NCI-H446 treated with DMSO at 0.1 percent for 48 hours (cell line): ENCODE results near the gene MTTP.

Source experiments
- DNase-seq: peaks from one replicate; lab custom pipeline; 2025; lab: John Stamatoyannopoulos, UW

Gene MTTP

GRCh38 chr4:99642725-99643489, 68.3 kb downstream of the MTTP start:
- DNase-seq = no peak

DNA sequence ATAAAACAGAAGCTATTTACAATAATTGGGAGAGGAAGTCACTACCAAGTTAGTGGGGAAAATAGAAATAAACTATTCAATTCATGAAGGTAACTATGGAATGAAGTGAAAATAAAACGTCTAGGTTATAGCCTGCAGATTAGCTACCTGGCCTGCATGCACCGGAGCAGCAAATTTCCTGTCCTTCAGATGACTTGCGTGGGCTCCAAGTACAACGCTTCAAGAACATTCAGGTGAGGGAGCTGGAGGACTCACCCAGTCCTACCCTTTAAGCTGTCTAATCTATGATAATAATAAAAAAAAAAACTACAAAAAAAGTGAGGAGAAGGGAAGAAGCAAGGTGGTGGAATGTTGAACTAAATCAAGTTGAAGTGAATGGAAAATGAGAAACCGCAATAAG, 69.8 kb downstream of the MTTP start:
- no peak for DNase-seq

- no peak for DNase-seq
Measured at GRCh38 chr4:99645036-99645435, 70.4 kb downstream of the MTTP start.

- DNase-seq = no peak
Measured at GRCh38 chr4:99645638-99646037, 71.0 kb downstream of the MTTP start.

GRCh38 chr4:99647071-99647470, 72.4 kb downstream of the MTTP start:
- DNase-seq = no peak

DNA sequence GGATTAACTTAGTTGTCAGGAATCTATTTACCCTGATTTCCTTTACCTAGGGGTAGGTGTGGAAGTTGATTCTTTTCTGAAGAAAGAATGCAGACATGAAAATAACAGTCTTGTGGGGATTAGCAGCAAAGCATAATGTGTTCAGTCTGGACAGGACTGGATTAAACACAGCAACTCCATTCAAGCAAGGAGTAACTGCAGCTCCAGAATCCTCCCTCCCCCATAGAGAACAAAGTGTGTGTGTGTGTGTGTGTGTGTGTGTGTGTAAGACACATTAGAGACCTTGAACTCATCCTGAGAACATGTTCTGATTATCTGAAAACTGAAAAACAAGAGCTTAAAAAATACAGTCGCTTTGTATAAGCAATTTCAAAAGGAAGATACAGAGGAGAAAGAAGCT, 73.7 kb downstream of the MTTP start:
- DNase-seq = no peak

GRCh38 chr4:99649208-99649607, 74.6 kb downstream of the MTTP start:
- no peak for DNase-seq

DNA sequence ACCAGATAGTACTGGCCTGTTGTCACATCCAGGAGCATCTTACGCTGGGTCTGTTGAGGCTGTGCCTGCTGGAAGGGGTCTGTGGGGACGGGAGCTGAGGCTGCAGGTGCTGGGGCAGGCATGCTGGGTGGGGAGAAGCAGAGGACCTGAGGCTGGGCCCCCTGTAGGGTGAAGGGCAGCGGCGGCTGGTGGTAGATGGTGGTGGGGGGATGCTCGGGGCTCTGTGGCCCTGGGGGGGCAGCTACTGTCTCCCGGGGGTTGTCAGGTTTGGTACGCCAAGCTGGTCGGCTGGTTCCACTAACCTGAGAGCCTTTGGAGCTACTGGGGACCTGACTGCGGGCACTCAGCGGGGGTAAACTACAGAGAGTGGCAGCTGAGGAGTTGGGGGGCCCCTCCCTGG, 75.2 kb downstream of the MTTP start:
- DNase-seq = no peak

GRCh38 chr4:99651016-99651769, 76.6 kb downstream of the MTTP start:
- no peak for DNase-seq

GRCh38 chr4:99651811-99652485, 77.3 kb downstream of the MTTP start:
- no peak for DNase-seq

DNA sequence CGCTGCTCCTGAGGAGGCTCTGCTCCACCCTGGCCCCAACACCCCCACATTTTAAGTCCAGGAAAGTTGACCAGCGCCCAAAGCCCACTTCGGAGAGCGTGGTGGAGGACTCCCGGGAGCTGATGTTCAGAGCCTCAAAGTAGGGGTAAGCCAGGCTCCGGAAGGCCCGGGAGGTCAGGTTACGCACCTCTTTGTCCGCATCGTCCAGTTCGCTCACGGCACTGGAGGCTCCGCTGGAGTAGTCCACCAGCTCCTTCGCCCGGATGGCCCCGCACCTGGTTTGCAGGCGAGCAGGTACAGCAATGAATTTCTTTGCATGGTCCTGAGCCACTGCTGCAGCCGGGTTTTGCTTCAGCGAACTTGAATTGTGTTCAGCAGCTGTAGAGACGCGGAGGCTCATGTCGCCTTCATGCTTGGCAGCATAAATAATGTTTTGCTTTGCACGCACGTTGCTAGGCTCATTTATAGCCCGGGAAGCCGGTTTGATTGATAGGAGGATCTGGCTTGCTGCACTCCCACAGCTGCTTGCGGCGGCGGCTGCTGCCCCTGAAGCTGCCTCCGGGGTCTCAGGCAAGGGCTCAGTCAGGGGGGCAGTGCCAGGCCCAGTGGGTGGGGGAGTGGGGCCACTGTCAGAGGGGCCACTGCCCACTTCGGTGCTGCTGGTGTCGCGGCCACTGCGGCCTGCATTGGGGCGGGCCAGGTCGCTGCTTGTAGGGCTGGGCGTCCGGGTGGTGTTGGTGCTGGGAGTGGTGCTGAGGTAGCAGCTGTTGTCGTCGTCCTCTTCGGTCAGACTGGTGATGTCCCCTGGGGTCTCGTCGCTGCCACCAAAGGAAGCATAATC, 78.2 kb downstream of the MTTP start:
- no peak for DNase-seq

DNA sequence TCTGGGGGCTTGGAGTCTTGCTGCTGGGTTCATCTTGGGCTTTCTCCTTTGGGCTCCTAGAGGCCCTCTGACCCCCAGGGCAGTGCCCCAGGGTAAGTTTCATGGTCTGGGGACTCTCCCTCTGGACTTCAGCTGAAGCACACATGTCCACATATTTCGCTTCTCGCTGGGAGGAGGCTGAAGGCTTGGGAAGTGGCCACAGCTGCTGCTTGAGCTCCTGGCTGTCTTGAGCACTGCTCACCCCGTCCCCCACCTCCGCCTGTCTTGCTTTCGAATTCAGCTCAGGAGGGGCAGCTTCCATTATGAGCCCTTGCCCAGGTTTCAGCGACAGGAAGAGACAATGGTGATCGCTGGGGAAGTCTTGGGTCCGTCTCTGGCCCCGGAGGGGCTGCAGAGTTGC, 79.3 kb downstream of the MTTP start:
- no peak for DNase-seq

GRCh38 chr4:99654361-99654761, 79.7 kb downstream of the MTTP start:
- no peak for DNase-seq

DNA sequence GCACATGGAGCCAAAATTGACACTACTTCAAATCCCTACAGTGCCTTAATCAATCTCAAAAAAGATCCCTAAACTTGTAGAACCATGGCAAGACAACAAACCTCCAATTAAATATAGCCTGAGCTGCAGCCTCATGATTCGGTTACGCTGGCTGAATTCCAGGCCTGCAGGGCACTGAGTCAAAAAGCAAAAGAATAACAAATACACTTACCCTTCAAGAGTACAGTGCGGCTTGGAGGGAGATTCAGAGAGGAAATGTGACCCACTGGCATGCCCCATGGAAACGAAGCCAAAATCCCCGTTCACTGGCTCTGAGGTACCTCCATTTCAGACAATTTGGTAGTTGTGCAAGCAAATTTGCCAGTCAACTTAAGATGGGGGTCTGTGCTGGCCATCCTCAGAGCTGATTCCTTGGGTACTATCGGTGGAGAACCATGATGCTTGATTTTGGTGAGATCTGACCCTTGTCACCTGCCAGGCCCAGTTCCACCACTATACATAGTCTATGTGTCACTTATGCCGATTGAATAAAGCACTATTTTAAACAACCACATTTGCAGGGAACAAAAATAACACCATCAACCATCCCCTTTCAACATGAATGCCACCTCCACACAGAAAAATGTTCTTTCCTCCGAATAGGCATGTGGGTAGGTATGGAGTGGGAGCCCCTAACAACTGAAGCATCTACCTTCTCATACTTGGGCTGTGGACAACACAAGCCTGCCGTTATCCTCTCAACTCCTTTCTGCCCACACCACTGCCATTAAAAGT, 80.9 kb downstream of the MTTP start:
- DNase-seq = peak; percentile 51

DNA sequence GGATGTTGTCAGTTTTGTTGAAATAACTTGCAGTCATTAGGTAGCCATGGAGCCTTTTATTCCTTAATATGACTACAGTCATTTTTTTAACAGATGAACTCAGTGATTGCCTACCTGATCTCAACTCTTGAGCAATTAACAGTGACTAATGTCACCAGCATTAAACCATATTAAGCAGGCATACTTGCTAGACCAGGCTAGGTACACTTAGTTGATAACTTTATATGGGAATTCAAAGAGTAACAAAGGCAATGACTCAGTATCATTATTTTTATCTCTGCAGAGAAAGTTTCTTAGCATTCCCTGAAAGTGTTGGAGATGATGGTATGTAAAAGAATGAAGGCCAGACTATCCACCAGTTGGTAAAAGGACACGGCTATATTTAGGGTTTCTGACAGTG, 83.2 kb downstream of the MTTP start, which contains the start of gene C4orf54:
Gene C4orf54, minus strand, starts transcription at position 31 of the 400 bp plus-strand sequence. CDS start 3,180 bp downstream, outside the sequence.
- no peak for DNase-seq

GRCh38 chr4:99658666-99659065, 84.0 kb downstream of the MTTP start:
- no peak for DNase-seq

- no peak for DNase-seq
Measured at GRCh38 chr4:99661907-99662306, 87.3 kb downstream of the MTTP start.

DNA sequence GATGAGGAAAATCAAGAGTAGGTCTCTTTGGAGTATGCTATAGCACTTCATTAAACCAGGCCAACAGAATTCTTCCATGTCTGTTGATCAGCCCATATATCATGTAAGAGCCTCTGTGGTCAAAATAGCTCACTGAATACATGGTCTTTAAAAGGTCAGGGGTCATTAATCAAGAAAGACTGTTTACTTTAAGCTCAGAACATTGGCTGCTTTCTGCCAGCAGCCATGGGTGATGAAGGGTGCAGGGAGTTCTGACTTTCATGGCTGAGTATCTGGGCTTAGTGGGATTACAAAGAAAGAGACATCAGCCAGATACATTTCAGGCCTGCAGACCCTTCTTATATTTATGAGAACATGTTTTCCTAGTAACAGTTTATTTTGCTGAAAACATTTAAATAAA, 90.1 kb downstream of the MTTP start:
- DNase-seq = no peak

DNA sequence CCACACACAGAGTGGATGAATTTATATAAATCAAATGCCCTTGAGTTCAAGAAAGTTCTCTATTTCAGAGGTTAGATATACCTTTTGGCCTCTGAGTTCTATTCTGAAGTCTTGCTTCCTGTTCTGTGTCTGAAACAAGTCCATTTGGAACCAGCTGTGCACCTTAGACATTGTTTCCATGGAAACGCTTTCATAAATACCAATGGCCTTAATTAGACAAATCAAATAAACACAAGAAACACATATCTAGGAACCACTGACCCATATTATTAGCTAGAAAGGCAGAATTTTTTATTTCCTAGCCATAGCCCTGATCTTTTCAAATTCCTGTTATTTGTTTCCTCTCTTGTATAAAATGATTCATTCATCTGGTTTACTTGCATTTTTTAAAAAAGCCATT, 91.4 kb downstream of the MTTP start:
- no peak for DNase-seq

- no peak for DNase-seq
Measured at GRCh38 chr4:99668472-99668871, 93.8 kb downstream of the MTTP start.

DNA sequence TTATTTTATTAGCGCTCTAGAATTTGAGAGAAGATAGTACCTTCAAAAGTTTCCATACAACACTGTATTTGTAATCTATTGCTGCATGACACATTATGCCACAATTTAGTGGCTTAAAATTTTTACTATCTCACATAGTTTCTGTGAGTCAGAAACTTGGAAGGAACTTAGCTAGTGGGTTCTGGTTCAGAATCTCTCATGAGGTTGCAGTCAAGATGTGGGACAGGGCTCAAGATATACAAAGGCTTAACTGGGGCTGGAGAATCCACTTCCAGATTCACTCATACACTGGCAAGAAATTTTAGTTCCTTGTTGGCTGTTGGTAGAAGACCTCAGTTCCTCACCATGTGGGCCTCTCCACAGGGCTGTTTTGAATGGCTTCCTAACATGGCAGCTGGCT, 94.5 kb downstream of the MTTP start:
- no peak for DNase-seq
